Mesenteric fat pad (tissue), 1 donor: ENCODE measurements around the gene DPPA4. TPM values are rescaled to one million over a fixed set of nuclear protein-coding genes. Genes with fewer than 3 reads are reported as not detected.

Source experiments
- DNase-seq: peaks from one replicate; pipeline ENCODE4 v3.0.0-alpha.2; 2020; ENCODE audit warnings: low spot score
- total RNA-seq: library from RNA; stranded (reverse); fragmentation: NEBNext Ultra II Directional; extraction: Animal tissue kit (Norgen Biotek cat#: 25700); gene quantifications from one replicate; pipeline ENCODE4 v1.2.1, GENCODE V29; 2021
- donor health status: DM: yes; HTN: yes; CAD: no.

DPPA4 gene
- total RNA-seq, 1 donor from 2014 or later: not detected

DNA sequence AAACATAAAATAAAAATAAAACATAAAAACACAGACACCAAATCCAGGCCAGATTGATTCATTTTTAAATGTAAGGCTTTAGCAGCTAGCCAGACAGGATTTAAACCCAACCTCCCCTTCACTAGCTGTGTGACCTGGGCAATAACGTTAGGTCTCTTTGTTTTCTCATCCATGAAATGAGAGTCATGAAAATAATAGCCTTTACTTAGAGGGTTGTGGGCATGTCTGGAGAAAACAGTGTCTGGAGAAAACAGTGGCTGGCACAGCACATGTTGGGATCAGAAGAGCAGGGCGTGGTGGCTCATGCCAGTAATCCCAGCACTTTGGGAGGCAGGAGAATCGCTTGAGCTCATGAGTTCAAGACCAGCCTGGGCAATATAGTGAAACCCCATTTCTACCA lies 1.9 kb upstream of the DPPA4 start:
- no peak for DNase-seq

DNA sequence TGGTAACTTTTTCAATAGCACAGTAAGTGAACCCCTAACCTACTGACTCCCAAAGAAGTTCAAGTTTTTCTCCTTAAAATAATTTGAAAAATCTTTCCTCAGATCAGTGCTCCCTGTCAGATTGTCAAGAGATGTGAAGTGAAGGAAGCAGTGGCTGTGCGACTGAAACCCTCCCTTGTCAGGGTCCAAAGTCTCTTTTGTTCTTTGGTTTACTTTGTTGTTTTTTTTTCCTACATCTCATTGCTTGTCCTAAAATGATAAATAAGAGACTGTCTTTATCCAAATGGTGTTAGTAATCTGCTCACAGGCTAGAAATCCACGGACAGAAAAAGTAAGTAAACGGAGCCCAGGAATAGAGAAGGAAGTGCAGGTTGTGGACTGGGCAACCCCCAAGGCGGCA lies 976 bp upstream of the DPPA4 start:
- no peak for DNase-seq

GRCh38 chr3:109336291-109336861 lies 970 bp downstream of the DPPA4 start:
- DNase-seq: no peak

- no peak for DNase-seq
These were observed 2.8 kb downstream of the DPPA4 start for GRCh38 chr3:109334572-109334971.

- no peak for DNase-seq
These were observed 5.7 kb downstream of the DPPA4 start for GRCh38 chr3:109331692-109332091.

GRCh38 chr3:109330405-109330804 lies 6.9 kb downstream of the DPPA4 start:
- no peak for DNase-seq

GRCh38 chr3:109328202-109328601 lies 9.1 kb downstream of the DPPA4 start:
- DNase-seq: no peak

DNA sequence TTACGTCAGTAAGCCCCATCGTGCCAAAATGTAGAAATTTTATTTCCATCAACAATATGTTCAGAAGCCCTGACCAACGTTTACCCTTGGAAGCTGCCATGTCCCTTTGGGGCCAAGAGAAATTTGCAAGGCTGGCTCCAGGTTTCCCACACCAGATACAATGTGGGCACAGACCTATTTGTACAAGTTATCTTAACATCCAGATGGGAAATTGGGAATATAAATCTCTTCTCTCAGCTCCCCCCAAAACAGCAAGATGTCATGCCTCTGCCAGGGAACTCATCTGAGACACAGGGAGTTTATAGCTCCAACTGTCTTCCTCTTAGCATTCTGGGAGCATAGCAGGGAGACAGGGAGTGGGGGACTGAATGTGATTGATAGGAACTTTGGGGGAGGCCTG lies 11.7 kb downstream of the DPPA4 start:
- no peak for DNase-seq

GRCh38 chr3:109325109-109325508 lies 12.2 kb downstream of the DPPA4 start:
- no peak for DNase-seq

GRCh38 chr3:109316162-109316730 lies 21.1 kb downstream of the DPPA4 start, which contains the start of gene DPPA2:
DPPA2 (minus strand) TSS chr3:109316517; CDS start chr3:109314542, 1,975 bp downstream.
- DNase-seq: no peak

DNA sequence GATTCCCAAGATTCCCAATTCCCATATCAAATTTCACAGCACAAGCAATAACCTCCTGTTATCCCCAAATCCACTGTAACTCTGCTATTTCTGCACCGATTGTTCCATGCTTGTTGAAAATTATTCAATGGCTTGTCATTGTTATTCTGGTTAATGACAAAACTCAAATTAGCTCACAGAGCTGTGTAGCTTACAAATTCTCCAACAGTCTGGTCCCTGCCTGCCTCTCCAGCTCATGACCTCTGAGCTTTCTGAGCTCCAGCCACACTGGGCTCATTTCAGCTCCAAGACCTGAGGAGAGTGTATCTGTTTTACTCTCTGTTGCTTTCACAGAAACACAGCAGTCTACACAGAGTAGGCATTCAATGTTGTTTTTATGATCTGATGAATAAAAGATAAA lies 24.3 kb downstream of the DPPA4 start:
- DNase-seq: no peak

DNA sequence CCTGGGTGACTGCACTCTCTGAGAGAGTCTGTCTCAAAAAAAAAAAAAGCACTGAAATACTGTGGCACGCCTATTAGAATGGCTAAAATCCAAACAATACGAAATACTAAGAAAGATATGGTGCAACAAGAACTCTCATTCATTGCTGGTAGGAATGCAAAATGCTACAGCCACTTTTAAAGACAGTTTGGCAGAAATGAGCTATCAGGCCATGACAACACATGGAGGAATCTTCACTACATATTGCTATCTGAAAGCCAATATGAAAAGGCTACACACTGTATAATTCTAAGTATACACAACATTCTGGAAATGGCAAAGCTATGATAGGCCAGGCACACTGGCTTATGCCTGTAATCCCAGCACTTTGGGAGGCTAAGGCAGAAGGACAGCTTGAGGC lies 39.9 kb downstream of the DPPA4 start:
- no peak for DNase-seq

GRCh38 chr3:109284071-109284470 lies 53.3 kb downstream of the DPPA4 start:
- no peak for DNase-seq

DNA sequence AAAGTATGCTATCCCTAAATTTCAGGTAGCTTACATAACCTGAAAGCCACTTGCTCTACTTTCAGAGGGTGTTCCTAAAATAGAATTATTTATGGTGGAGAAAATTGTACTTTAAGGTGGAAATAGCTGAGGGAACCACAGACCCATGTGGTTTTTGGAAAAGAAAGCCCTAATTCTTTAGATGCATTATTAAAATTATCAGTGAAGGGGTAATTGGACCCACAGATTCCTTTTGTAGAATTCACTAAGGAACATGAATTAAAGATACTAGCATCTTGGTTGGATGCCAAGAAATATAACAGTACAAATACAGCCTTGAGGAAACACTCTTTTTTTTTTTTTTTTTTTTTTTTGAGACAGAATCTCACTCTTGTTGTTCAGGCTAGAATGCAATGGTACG lies 58.8 kb downstream of the DPPA4 start:
- DNase-seq: no peak

DNA sequence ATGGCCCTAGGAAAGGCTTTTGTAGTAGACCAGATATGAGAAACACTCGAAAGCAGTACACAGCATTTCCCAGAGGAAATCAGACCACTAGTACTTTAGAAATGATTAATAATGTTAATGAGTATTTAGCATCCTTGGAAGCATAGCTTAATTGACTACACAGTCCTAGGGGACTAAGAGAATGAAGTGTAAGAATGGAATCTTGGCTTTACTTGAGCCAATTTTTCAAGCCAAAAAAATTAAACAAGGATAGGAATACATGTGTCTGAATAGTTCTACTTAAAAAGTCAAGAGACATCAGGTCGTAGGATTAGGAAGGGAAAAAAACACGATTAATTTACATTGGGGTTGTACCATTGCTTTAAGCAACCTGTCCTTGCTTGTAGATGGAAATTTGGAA lies 59.2 kb downstream of the DPPA4 start:
- DNase-seq: no peak

Other genes with a start within 250 kb of the DPPA4 start
- gene MORC1, start 219.4 kb downstream of the DPPA4 start, total RNA-seq: not detected
- not detected for gene C3orf85, start 200.8 kb downstream of the DPPA4 start, total RNA-seq
- gene DPPA2, start 21.0 kb downstream of the DPPA4 start, total RNA-seq: not detected